ENCODE results near the gene NRAS.

DNA sequence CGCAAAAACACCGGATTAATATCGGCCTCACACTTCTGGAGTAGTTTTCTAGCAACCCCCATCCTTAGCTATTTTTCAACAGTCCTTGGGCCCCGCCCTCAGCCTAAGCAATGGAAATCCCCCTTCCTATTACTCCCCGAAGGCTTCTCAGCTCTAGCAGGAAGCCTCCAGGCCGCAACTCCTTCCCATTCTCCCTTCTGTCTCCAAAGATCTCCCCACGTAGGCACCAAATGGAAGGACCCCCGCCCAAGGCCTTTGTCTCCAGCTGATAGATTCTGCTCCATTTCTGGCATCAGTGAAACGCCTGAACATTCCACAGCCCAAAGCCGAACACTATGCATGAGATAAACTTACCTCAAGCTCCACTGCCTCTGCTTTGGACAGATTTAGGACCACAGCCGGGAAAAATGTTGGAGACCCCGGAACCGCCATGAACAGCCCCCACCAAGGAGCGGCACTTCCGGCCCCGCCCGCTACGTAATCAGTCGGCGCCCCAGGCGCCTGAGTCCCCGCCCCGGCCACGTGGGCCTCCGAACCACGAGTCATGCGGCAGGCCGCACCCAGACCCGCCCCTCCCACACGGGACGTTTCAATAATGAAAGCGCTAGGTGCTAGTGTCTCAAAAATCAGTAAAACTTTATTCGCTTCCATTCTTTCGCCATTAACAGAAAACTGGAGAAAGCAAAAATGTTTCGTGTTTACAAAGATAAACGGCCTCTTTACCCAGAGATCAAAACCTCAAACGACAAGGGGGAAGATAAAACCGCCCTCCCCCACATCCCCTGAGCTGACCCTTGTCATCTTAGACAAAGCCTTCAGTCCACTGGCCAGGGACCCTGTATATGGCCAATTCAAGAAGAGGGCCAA is at the start of gene NRAS:
- no peak for TF ChIP-seq CTCF (IDR thresholded peaks at IDR 0.05)
- TF ChIP-seq TEAD4 (IDR thresholded peaks at IDR 0.05; ENCODE audit: borderline replicate concordance, insufficient read depth), result 0 out of 2 replicates have a peak, but pooled peaks have one; percentile 7
- no peak for TF ChIP-seq NRF1 (IDR thresholded peaks at IDR 0.05; ENCODE audit: low read depth, low read length)
- peak; percentile 80 for TF ChIP-seq GABPA (IDR thresholded peaks at IDR 0.05; ENCODE audit: low read depth)
- TF ChIP-seq ZBTB33 (IDR thresholded peaks at IDR 0.05; ENCODE audit: borderline replicate concordance, low read depth), result peak; percentile 62; the same call in 1 of the 2 replicates
- TF ChIP-seq POLR2AphosphoS5 (IDR thresholded peaks at IDR 0.05; ENCODE audit: low read depth, low read length), result peak; percentile 96
- TF ChIP-seq EP300 (IDR thresholded peaks at IDR 0.05; ENCODE audit: borderline replicate concordance in 1 of 2, low read depth in 1 of 2, low read length in 1 of 2), result peak; percentile 17 to 34; a peak in 2 of 4 replicates
- no peak for TF ChIP-seq EZH2phosphoT487 (IDR thresholded peaks at IDR 0.05; ENCODE audit: borderline replicate concordance, low read depth)
- TF ChIP-seq, protein P1, sequence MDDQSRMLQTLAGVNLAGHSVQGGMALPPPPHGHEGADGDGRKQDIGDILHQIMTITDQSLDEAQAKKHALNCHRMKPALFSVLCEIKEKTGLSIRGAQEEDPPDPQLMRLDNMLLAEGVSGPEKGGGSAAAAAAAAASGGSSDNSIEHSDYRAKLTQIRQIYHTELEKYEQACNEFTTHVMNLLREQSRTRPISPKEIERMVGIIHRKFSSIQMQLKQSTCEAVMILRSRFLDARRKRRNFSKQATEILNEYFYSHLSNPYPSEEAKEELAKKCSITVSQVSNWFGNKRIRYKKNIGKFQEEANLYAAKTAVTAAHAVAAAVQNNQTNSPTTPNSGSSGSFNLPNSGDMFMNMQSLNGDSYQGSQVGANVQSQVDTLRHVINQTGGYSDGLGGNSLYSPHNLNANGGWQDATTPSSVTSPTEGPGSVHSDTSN (IDR thresholded peaks at IDR 0.05), result peak; percentile 45
- TF ChIP-seq TAF1 (IDR thresholded peaks at IDR 0.05; ENCODE audit: borderline replicate concordance, low read depth, low read length), result peak; percentile 64
- TF ChIP-seq MAX (IDR thresholded peaks at IDR 0.05; ENCODE audit: low read depth), result peak; percentile 98
- no peak for TF ChIP-seq RXRA (IDR thresholded peaks at IDR 0.05; ENCODE audit: borderline replicate concordance, low read depth)
- TF ChIP-seq YY1 (IDR thresholded peaks at IDR 0.05; ENCODE audit: low read depth), result peak; percentile 76; the same call in 1 of the 2 replicates
- TF ChIP-seq JUND (IDR thresholded peaks at IDR 0.05), result peak; percentile 25

Measured in SK-N-SH (cell line).